NCI-H345 (cell line): ENCODE measurements around the gene MGAT4C.
A peak's percentile ranks its signal among the peaks of the same experiment; 100 is the strongest.
"Not testable (repeated sequence)": the region's sequence is repeated elsewhere in the genome, so short reads cannot be mapped to it uniquely, and the experiment has no call there.

Experiments
- DNase-seq: peaks from one replicate; lab custom pipeline; 2025; lab: John Stamatoyannopoulos, UW

Gene MGAT4C

GRCh38 chr12:86134561-86134960 lies 121.6 kb downstream of the MGAT4C start:
- DNase-seq: no peak

- not testable (repeated sequence) for DNase-seq
These were observed 129.3 kb downstream of the MGAT4C start for GRCh38 chr12:86126900-86127299.

- no peak for DNase-seq
These were observed 133.2 kb downstream of the MGAT4C start for GRCh38 chr12:86122846-86123468.

GRCh38 chr12:86118161-86118560 lies 138.0 kb downstream of the MGAT4C start:
- no peak for DNase-seq

GRCh38 chr12:86117711-86118110 lies 138.5 kb downstream of the MGAT4C start:
- no peak for DNase-seq

- no peak for DNase-seq
These were observed 152.1 kb downstream of the MGAT4C start for GRCh38 chr12:86104087-86104486.

GRCh38 chr12:86097161-86097560 lies 159.0 kb downstream of the MGAT4C start:
- no peak for DNase-seq

- no peak for DNase-seq
These were observed 164.5 kb downstream of the MGAT4C start for GRCh38 chr12:86091681-86092080.

GRCh38 chr12:86081843-86082242 lies 174.3 kb downstream of the MGAT4C start:
- DNase-seq: no peak

- not testable (repeated sequence) for DNase-seq
These were observed 197.1 kb downstream of the MGAT4C start for GRCh38 chr12:86059052-86059451.

GRCh38 chr12:86057092-86057845 lies 198.9 kb downstream of the MGAT4C start:
- DNase-seq: no peak

- no peak for DNase-seq
These were observed 203.3 kb downstream of the MGAT4C start for GRCh38 chr12:86052921-86053320.

GRCh38 chr12:86050010-86050409 lies 206.2 kb downstream of the MGAT4C start:
- peak; percentile 0 for DNase-seq

- DNase-seq: no peak
These were observed 211.8 kb downstream of the MGAT4C start for GRCh38 chr12:86044396-86044795.

- DNase-seq: no peak
These were observed 214.1 kb downstream of the MGAT4C start for GRCh38 chr12:86042062-86042461.

GRCh38 chr12:86018361-86018760 lies 237.8 kb downstream of the MGAT4C start:
- no peak for DNase-seq

GRCh38 chr12:86015026-86015425 lies 241.2 kb downstream of the MGAT4C start:
- no peak for DNase-seq

- no peak for DNase-seq
These were observed 249.5 kb downstream of the MGAT4C start for GRCh38 chr12:86006727-86007126.

GRCh38 chr12:85998074-85998473 lies 258.1 kb downstream of the MGAT4C start:
- DNase-seq: no peak

- no peak for DNase-seq
These were observed 259.9 kb downstream of the MGAT4C start for GRCh38 chr12:85996280-85996679.

GRCh38 chr12:85993746-85994145 lies 262.4 kb downstream of the MGAT4C start:
- no peak for DNase-seq

- peak; percentile 15 for DNase-seq
These were observed 270.2 kb downstream of the MGAT4C start for GRCh38 chr12:85985996-85986395.

- DNase-seq: no peak
These were observed 272.6 kb downstream of the MGAT4C start for GRCh38 chr12:85983601-85984000.

- DNase-seq: no peak
These were observed 276.6 kb downstream of the MGAT4C start for GRCh38 chr12:85979641-85980040.
